K562 (cell line): Measurements from ENCODE around the gene BAHD1. TPM values are rescaled to one million over a fixed set of nuclear protein-coding genes. Genes with fewer than 3 reads are reported as not detected.
A peak's percentile ranks its signal among the peaks of the same experiment; 100 is the strongest.

Experiments
- CBX2 ChIP-seq: fragments of 200-600 bp; sonication (generic); IDR thresholded peaks from one replicate; pipeline ENCODE4 v1.6.1; 2012; ENCODE audit warnings: mild to moderate bottlenecking, low read length, inconsistent platforms; ENCODE audit not compliant: insufficient read depth, poor library complexity, severe bottlenecking
- CBX3 ChIP-seq, 2 experiments: IDR thresholded peaks; 1 replicate in 1 of 2; 2 replicates in 1 of 2; pipeline ENCODE4 v1.6.1; 2012; ENCODE audit warnings: inconsistent platforms in 2 of 2, low read length in 2 of 2, borderline replicate concordance in 1 of 2, control low read depth in 1 of 2
- CTCF ChIP-seq, 3 experiments: IDR thresholded peaks in 2 of 3; conservative IDR thresholded peaks in 1 of 3; 2 replicates each; pipeline ENCODE4 v1.5.1; 2011 to 2012; ENCODE audit warnings: low read length in 3 of 3, mild to moderate bottlenecking in 3 of 3, control low read depth in 2 of 3, improper control_type of control experiment in 1 of 3, inconsistent platforms in 1 of 3, low read depth in 1 of 3, mixed read lengths in 1 of 3, moderate library complexity in 1 of 3; ENCODE audit not compliant: insufficient read depth in 2 of 3
- E2F8 ChIP-seq: fragments of 450-650 bp; IDR thresholded peaks from 2 replicates; pipeline ENCODE4 v1.7.1; 2018; ENCODE audit warnings: mild to moderate bottlenecking, low read depth; ENCODE audit not compliant: partially characterized antibody
- JUND ChIP-seq, 2 experiments: IDR thresholded peaks; 2 replicates in 1 of 2; 3 replicates in 1 of 2; pipeline ENCODE4 v1.6.1; 2011; ENCODE audit warnings: borderline replicate concordance in 2 of 2, low read depth in 2 of 2, low read length in 2 of 2, improper control_type of control experiment in 1 of 2, missing biosample characterization in 1 of 2, missing genetic modification characterization in 1 of 2, missing genetic modification reagents in 1 of 2
- KLF16 ChIP-seq: IDR thresholded peaks from 2 replicates; pipeline ENCODE4 v1.6.1; 2016; ENCODE audit warnings: antibody characterized with exemption
- L3MBTL2 ChIP-seq: fragments of 450-650 bp; IDR thresholded peaks from 2 replicates; pipeline ENCODE4 v1.6.1; 2016; ENCODE audit warnings: mild to moderate bottlenecking, moderate library complexity
- MEF2D ChIP-seq: conservative IDR thresholded peaks from 2 replicates; pipeline ENCODE4 v1.6.1; 2016; ENCODE audit warnings: low read depth, missing genetic modification characterization, missing compliant biosample characterization
- MNT ChIP-seq, 2 experiments: fragments of 450-650 bp; conservative IDR thresholded peaks; 2 replicates each; pipeline ENCODE4 v1.6.1; 2017; ENCODE audit warnings: mild to moderate bottlenecking in 2 of 2, moderate library complexity in 2 of 2
- NRF1 ChIP-seq, 2 experiments: fragments of 450-650 bp; IDR thresholded peaks in 1 of 2; conservative IDR thresholded peaks in 1 of 2; 2 replicates each; pipeline ENCODE4 v1.6.1; 2014; ENCODE audit warnings: mild to moderate bottlenecking in 2 of 2
- POLR2G ChIP-seq: fragments of 200-400 bp; formaldehyde crosslinking; IDR thresholded peaks from 2 replicates; pipeline ENCODE4 v1.6.1; 2017; ENCODE audit warnings: low read depth, mild to moderate bottlenecking, antibody characterized with exemption, low read length, moderate library complexity
- RBFOX2 ChIP-seq: fragments of 200-400 bp; formaldehyde crosslinking; IDR thresholded peaks from 2 replicates; pipeline ENCODE4 v1.6.1; 2017; ENCODE audit warnings: low read depth, mild to moderate bottlenecking, low read length, moderate library complexity
- SMAD3 ChIP-seq: fragments of 450-650 bp; formaldehyde crosslinking; conservative IDR thresholded peaks from 2 replicates; pipeline ENCODE4 v1.4.0; 2020; ENCODE audit warnings: mild to moderate bottlenecking
- SMAD4 ChIP-seq: fragments of 250-450 bp; sonication (Bioruptor Pico); conservative IDR thresholded peaks from 2 replicates; pipeline ENCODE4 v1.8.0; 2021; ENCODE audit warnings: inconsistent platforms, mild to moderate bottlenecking, moderate library complexity
- ZNF316 ChIP-seq: fragments of 450-650 bp; IDR thresholded peaks from 2 replicates; pipeline ENCODE4 v1.6.1; 2016
- ZNF507 ChIP-seq: conservative IDR thresholded peaks from 2 replicates; pipeline ENCODE4 v1.6.1; 2017; ENCODE audit warnings: missing genetic modification characterization, missing compliant biosample characterization
- polyA plus RNA-seq, 8 experiments: library from polyadenylated mRNA; depleted of rRNA in 4 of 8; stranded (reverse) in 5 of 8; unstranded in 3 of 8; fragments of >200 nt; fragmentation: Nextera tagmentation in 2 of 8; fragmentation: Illumina TruSeq in 1 of 8; extraction: Ambion mirVana in 2 of 8; extraction: Trizol in 1 of 8; gene quantifications; 2 replicates each; pipeline versions ENCODE4 v1.2.1 to v1.2.3, GENCODE V29; 2011 to 2014; ENCODE audit warnings: inconsistent platforms in 1 of 8, missing spikeins in 1 of 8
- total RNA-seq, 7 experiments: library from RNA; depleted of rRNA in 6 of 7; stranded (reverse); fragments of >200 nt in 6 of 7; fragmentation: Illumina TruSeq in 2 of 7; extraction: Trizol in 2 of 7; gene quantifications; 2 replicates each; pipeline versions ENCODE4 v1.2.1 to v1.2.3, GENCODE V29; 2011 to 2021; ENCODE audit warnings: low replicate concordance in 1 of 7
- TF ChIP-seq, protein P1 (sequence below): fragments of 250-450 bp; sonication (Bioruptor Pico); IDR thresholded peaks from 2 replicates; pipeline ENCODE4 v1.5.0; 2021

The BAHD1 gene
- total and polyA plus RNA-seq, 9 of the 15 experiments (the other 6 are each of a cell fraction or from before 2014, with no cell fraction given), result 0.55 to 38.5 (median 11.5) TPM

DNA sequence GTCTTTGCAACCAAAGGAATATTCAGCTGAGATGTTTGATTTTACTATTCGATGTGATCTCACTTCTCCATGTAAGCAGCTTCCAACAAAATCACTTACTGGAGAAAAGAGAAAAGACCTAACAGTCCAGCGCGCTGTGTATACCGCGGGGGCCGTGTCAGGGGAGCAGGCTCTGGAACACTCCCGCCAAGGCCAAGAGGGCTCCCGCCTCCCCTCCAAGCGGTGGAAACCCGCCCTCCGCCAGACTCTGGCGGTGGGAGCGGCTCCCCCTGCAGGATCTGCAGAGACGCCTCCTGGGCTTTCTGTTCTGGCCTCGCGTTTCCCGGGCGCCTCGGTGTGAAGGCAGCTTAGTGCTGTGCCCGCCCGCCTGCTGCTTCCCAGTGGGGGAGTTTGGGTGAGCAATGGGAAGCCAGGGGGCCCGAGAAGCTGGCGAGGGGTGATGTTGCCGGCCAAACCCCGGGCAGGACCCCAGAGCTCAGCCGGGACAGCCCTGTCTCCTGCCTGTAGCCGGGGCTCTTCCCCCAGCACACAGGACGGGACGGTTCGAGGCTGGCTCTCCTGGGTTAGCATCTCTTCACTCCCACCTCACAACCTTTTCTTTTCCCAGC is 66.3 kb downstream of the BAHD1 start (continued):
- TF ChIP-seq, protein P1, sequence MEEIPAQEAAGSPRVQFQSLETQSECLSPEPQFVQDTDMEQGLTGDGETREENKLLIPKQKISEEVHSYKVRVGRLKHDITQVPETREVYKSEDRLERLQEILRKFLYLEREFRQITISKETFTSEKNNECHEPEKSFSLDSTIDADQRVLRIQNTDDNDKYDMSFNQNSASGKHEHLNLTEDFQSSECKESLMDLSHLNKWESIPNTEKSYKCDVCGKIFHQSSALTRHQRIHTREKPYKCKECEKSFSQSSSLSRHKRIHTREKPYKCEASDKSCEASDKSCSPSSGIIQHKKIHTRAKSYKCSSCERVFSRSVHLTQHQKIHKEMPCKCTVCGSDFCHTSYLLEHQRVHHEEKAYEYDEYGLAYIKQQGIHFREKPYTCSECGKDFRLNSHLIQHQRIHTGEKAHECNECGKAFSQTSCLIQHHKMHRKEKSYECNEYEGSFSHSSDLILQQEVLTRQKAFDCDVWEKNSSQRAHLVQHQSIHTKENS (CRISPR knock-in tag), result no peak
- TF ChIP-seq SMAD3 (CRISPR knock-in tag), result no peak
- peak in 1 of 2 experiments; percentile 33; a peak in 1 of 4 replicates for TF ChIP-seq NRF1 (conservative IDR thresholded peaks at IDR 0.05 in 1 of 2, IDR thresholded peaks at IDR 0.05 in 1 of 2)
- TF ChIP-seq KLF16, result peak; percentile 50; the same call in 1 of the 2 replicates
- TF ChIP-seq CTCF (IDR thresholded peaks at IDR 0.05 in 2 of 3, conservative IDR thresholded peaks at IDR 0.05 in 1 of 3; ENCODE audit: insufficient read depth in 2 of 3, low read depth in 1 of 3, low read length in 3 of 3), result peak; percentile 81 to 94 (median 89)
- TF ChIP-seq E2F8, result peak; percentile 88
- peak in 1 of 2 experiments; percentile 68; a peak in 1 of 3 replicates for TF ChIP-seq CBX3 (IDR thresholded peaks at IDR 0.05; ENCODE audit: borderline replicate concordance in 1 of 2, low read length in 2 of 2)
- peak; percentile 65 for TF ChIP-seq JUND (IDR thresholded peaks at IDR 0.05; ENCODE audit: borderline replicate concordance, low read depth, low read length)
- TF ChIP-seq JUND (tag; IDR thresholded peaks at IDR 0.05; ENCODE audit: borderline replicate concordance, low read depth, low read length), result peak; percentile 15; the same call in 1 of the 3 replicates
- 0 out of 2 replicates have a peak, but pooled peaks have one; percentile 6 for TF ChIP-seq ZNF316
- TF ChIP-seq MEF2D (tag), result no peak
- TF ChIP-seq CBX2, result no peak
- peak; percentile 91 for TF ChIP-seq POLR2G
- TF ChIP-seq L3MBTL2, result peak; percentile 91
- TF ChIP-seq SMAD4 (CRISPR knock-in tag), result peak; percentile 71
- TF ChIP-seq ZNF507 (tag), result no peak
- peak; percentile 83 for TF ChIP-seq RBFOX2
- TF ChIP-seq MNT (conservative IDR thresholded peaks at IDR 0.05), result peak in 1 of 2 experiments; percentile 36; a peak in 1 of 4 replicates
